Gastrocnemius medialis (tissue), 4 donors: Measurements from ENCODE around the gene FAM151B. TPM values are rescaled to one million over a fixed set of nuclear protein-coding genes. Genes with fewer than 3 reads are reported as not detected.

Experiments
- ATAC-seq, 2 donors: fragments of 150-250 bp; one replicate each; pipeline ENCODE4 v1.9.1; 2016
- DNase-seq, 2 donors: peaks; one replicate each; pipeline ENCODE4 v3.0.0-alpha.2; 2019
- H3K27ac ChIP-seq, 4 donors: fragments of 200-600 bp; sonication (generic); 1 replicate in 1 of 4; 2 replicates in 3 of 4; pipeline ENCODE4 v1.5.1; 2016 to 2018; ENCODE audit warnings: mild to moderate bottlenecking in 2 of 4, moderate library complexity in 1 of 4
- H3K27me3 ChIP-seq, 3 donors: fragments of 200-600 bp; sonication (generic) in 2 of 3; 1 replicate in 1 of 3; 2 replicates in 2 of 3; pipeline versions ENCODE4 v1.5.1 to v1.6.0; 2016 to 2019; ENCODE audit warnings: mild to moderate bottlenecking in 1 of 3, moderate library complexity in 1 of 3
- H3K36me3 ChIP-seq, 2 donors: fragments of 200-600 bp; sonication (generic) in 1 of 2; one replicate each; pipeline ENCODE4 v1.5.1; 2017 to 2018
- H3K4me1 ChIP-seq, 2 donors: fragments of 200-600 bp; sonication (generic) in 1 of 2; one replicate each; pipeline ENCODE4 v1.5.1; 2016 to 2017; ENCODE audit warnings: mild to moderate bottlenecking in 2 of 2
- H3K4me3 ChIP-seq, 4 donors: fragments of 200-600 bp; sonication (generic) in 3 of 4; 1 replicate in 1 of 4; 2 replicates in 3 of 4; pipeline ENCODE4 v1.5.1; 2016 to 2019; ENCODE audit warnings: mild to moderate bottlenecking in 2 of 4
- H3K9me3 ChIP-seq, 3 donors: fragments of 200-600 bp; sonication (generic) in 2 of 3; 1 replicate in 1 of 3; 2 replicates in 2 of 3; pipeline ENCODE4 v1.5.1; 2016 to 2019
- POLR2A ChIP-seq, 2 donors: fragments of 450-650 bp; IDR thresholded peaks; one replicate each; pipeline ENCODE4 v1.6.1; 2017; ENCODE audit warnings: antibody characterized with exemption in 2 of 2, mild to moderate bottlenecking in 2 of 2, moderate library complexity in 2 of 2
- in situ Hi-C, 4 donors: fragments of 200-750 bp; cut with MboI; loops; one replicate each; pipeline versions ENCODE4 v1.15.0 to v1.8.0; 2017; ENCODE audit warnings: low sequenced_read_pairs in 4 of 4
- intact Hi-C: fragments of 100-400 bp; cut with DNase I; formaldehyde crosslinking; loops from one replicate; pipeline ENCODE4 v1.15.1; 2023; ENCODE audit warnings: low total_unique reads
- total RNA-seq, 4 donors: library from RNA; depleted of rRNA; stranded (reverse); fragments of >200 nt; gene quantifications; one replicate each; pipeline versions ENCODE4 v1.1.0 to v1.2.3, GENCODE V29; 2016
- TF ChIP-seq, protein P1 (sequence below), 5 experiments: fragments of 450-650 bp in 3 of 5; fragments of 200-600 bp in 2 of 5; sonication (generic) in 2 of 5; IDR thresholded peaks in 4 of 5; conservative IDR thresholded peaks in 1 of 5; 1 replicate in 4 of 5; 2 replicates in 1 of 5; pipeline ENCODE4 v1.5.1; 2016 to 2019; ENCODE audit warnings: antibody characterized with exemption in 5 of 5, mild to moderate bottlenecking in 3 of 5, moderate library complexity in 3 of 5

Gene FAM151B, protein sequence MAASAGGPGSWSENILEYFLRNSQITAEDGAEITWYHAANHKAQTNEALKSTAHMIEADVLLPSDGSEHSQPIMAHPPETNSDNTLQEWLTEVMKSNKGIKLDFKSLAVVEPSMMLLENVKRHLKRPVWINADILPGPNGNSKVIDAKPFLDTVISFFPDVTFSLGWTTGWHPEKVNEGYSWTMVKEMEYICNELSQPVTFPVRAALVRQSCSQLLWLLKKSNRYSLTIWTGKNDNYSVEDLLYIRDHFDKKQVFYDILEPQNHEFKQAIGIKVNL
- total RNA-seq = 1 to 10 TPM in 2 of 4 donors, under 1 TPM in 2; 0.18 to 1.6 (median 1.1) TPM

DNA sequence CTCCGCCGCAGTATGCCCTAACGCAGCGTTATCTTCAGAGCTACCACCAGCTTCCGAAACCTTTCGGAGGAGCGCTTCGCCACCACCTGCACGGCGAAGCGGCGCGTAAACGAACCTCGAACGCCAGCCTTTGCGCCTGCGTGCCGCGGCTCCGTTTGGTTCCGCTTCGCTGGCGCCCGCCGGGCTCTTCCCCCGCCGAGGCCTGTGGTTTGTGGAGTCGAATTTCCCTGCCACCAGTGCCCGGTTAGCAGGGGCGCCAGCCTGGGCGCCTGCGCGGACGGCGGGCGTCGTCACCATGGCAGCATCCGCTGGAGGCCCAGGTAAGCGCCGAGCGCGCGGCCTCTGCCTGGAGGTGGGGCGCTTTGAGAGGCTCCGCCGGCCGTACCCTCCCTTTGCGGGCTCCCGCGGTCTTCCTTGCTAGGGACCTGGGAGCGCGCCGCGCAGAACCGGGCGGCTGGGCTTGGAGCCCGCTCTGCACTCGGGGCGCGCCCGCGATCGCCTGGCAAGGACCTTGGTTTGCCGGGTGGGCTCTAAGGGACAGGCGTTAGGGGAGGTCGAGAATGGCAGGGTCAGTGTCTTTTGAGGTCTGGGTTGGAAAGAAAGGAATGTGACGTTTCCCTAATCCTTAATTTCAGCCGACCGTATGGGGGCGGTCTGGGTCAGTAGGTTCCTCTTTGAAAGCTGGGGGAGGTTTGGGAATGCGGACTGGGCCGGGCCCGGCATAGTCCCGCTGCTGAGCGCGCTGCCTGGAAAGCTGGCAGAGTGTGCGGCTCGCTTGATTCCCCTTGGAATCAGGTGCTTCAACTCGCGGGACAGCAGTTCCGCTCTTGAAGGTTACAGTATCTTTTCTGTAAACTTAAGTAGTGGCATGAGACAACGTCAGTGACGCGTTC lies at the start of gene FAM151B:
Gene FAM151B (plus strand): TSS at position 272 of the 893 bp plus-strand sequence. CDS start 24 bp downstream, at position 296.
- peaks cover 0 to 2% (median 0%) of the 10 kb centered on the region in 3 donors for H3K9me3 ChIP-seq
- H3K4me3 ChIP-seq = peak within 1 kb of the TSS; percentile 66 to 98 (median 78)
- no peaks in the 10 kb centered on the region for H3K4me1 ChIP-seq
- no peaks in the 10 kb centered on the region for H3K27me3 ChIP-seq
- peak; percentile 92 to 95 for ATAC-seq
- in situ Hi-C loops (loop anchor here in 1 of 4 donors (25.0 kb wide), 1 partner anchor 174 kb away; the partner anchor contains the start of genes DHFR and MSH3), intact Hi-C loops (loop anchor here (5.0 to 10.0 kb wide), 3 partner anchors 81 to 707 kb away; partner anchors contain the start of gene ZFYVE16)
- H3K27ac ChIP-seq = peak within 1 kb of the TSS; percentile 46 to 76 (median 70)
- H3K36me3 ChIP-seq = no peaks in the 10 kb centered on the region
- TF ChIP-seq, protein P1, sequence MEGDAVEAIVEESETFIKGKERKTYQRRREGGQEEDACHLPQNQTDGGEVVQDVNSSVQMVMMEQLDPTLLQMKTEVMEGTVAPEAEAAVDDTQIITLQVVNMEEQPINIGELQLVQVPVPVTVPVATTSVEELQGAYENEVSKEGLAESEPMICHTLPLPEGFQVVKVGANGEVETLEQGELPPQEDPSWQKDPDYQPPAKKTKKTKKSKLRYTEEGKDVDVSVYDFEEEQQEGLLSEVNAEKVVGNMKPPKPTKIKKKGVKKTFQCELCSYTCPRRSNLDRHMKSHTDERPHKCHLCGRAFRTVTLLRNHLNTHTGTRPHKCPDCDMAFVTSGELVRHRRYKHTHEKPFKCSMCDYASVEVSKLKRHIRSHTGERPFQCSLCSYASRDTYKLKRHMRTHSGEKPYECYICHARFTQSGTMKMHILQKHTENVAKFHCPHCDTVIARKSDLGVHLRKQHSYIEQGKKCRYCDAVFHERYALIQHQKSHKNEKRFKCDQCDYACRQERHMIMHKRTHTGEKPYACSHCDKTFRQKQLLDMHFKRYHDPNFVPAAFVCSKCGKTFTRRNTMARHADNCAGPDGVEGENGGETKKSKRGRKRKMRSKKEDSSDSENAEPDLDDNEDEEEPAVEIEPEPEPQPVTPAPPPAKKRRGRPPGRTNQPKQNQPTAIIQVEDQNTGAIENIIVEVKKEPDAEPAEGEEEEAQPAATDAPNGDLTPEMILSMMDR (IDR thresholded peaks at IDR 0.05 in 4 of 5, conservative IDR thresholded peaks at IDR 0.05 in 1 of 5) = peak in 1 of 5 experiments; percentile 7
- peak in 1 of 2 donors; percentile 25 for TF ChIP-seq POLR2A (IDR thresholded peaks at IDR 0.05)
- peak; percentile 74 to 84 for DNase-seq

DNA sequence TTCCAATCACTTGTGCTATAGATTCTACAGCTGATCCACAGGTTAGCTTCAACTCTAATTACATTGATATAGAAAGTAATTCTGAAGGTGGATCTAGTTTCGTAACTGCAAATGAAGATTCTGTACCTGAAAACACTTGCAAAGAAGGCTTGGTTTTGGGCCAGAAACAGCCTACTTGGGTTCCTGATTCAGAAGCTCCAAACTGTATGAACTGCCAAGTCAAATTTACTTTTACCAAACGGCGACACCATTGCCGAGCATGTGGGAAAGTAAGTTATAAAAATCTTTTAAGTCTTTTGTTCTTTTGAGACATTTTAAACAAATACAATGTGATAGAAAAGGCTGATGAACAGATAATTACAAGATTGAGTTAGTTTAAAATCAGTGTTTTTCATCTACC lies 49.2 kb upstream of the FAM151B start:
- H3K27ac ChIP-seq = no peak overlapping the region
- no peaks in the 10 kb centered on the region for H3K9me3 ChIP-seq
- in situ Hi-C loops (no loop called here), intact Hi-C loops (no loop called here)
- H3K4me3 ChIP-seq = no peak overlapping the region
- no peak for DNase-seq
- H3K27me3 ChIP-seq = no peaks in the 10 kb centered on the region
- peaks cover 0 to 48% of the 10 kb centered on the region in 2 donors for H3K36me3 ChIP-seq
- no peak for ATAC-seq
- TF ChIP-seq POLR2A (IDR thresholded peaks at IDR 0.05) = no peak
- TF ChIP-seq, protein P1 (IDR thresholded peaks at IDR 0.05 in 4 of 5, conservative IDR thresholded peaks at IDR 0.05 in 1 of 5) = no peak
- no peaks in the 10 kb centered on the region for H3K4me1 ChIP-seq

DNA sequence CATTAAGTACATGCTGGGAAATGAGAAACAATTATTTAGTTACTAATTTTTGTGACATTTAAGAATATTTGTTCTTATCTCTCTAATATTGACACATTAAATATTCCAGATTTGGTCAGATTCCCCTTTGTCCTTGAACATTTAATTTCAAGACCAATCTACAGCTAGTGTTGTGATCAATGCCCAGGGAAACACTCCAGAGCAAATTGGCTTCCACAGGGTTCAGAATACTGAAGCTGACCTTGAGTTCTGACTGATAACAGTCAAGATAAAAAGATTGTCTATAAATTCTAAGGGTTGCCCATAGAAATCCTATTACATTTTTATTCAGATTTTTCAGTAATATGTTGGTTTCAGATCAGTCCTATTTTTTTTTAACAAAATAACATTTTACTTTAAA lies 48.7 kb upstream of the FAM151B start:
- Histone ChIP-seq H3K9me3 (no peaks in the 10 kb centered on the region), H3K27me3 (no peaks in the 10 kb centered on the region), H3K4me3 (no peak overlapping the region), H3K36me3 (peaks cover 0 to 52% of the 10 kb centered on the region in 2 donors), H3K27ac (no peak overlapping the region), H3K4me1 (no peaks in the 10 kb centered on the region)
- TF ChIP-seq, protein P1 (IDR thresholded peaks at IDR 0.05 in 4 of 5, conservative IDR thresholded peaks at IDR 0.05 in 1 of 5) = no peak
- TF ChIP-seq POLR2A (IDR thresholded peaks at IDR 0.05) = no peak
- ATAC-seq (no peak), DNase-seq (no peak)
- intact Hi-C loops = no loop called here
- in situ Hi-C loops = no loop called here

DNA sequence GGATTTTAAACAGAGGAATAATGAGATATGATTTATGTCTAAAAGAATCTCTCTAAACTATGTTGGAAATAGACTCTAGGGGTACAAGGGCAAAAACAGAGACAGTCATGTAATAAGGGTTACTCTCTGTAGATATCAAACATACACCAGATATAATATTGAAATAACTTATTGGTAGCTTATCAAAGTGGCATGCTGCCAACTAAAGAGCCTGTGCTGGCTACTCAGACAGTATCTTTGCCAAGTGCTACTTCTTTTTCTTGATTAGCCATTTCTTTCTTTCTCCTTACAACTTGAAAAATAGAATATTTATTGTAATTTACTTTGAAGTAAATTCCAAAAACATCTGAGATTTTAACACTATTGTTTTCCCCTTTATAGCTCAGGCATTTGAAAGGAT lies 45.2 kb upstream of the FAM151B start:
- Histone ChIP-seq H3K4me1 (no peaks in the 10 kb centered on the region), H3K9me3 (no peaks in the 10 kb centered on the region), H3K36me3 (peaks cover 0 to 58% of the 10 kb centered on the region in 2 donors), H3K27ac (no peak overlapping the region), H3K27me3 (no peaks in the 10 kb centered on the region), H3K4me3 (no peak overlapping the region)
- TF ChIP-seq, protein P1 (IDR thresholded peaks at IDR 0.05 in 4 of 5, conservative IDR thresholded peaks at IDR 0.05 in 1 of 5) = no peak
- TF ChIP-seq POLR2A (IDR thresholded peaks at IDR 0.05) = no peak
- in situ Hi-C loops (no loop called here), intact Hi-C loops (no loop called here)
- DNase-seq (no peak), ATAC-seq (no peak)
